Measurements from ENCODE around the gene ABCD3.

The ABCD3 gene

GRCh38 chr1:94529416-94529815 lies 111.2 kb downstream of the ABCD3 start:
- DNase-seq = no peak

- no peak for DNase-seq
These were observed 112.2 kb downstream of the ABCD3 start for GRCh38 chr1:94530373-94530878.

- DNase-seq = no peak
These were observed 113.5 kb downstream of the ABCD3 start for GRCh38 chr1:94531664-94532063.

GRCh38 chr1:94532077-94532476 lies 113.9 kb downstream of the ABCD3 start:
- no peak for DNase-seq

- DNase-seq = no peak
These were observed 116.9 kb downstream of the ABCD3 start for GRCh38 chr1:94535095-94535494.

- DNase-seq = no peak
These were observed 117.7 kb downstream of the ABCD3 start for GRCh38 chr1:94535879-94536278.

GRCh38 chr1:94537254-94537653 lies 119.1 kb downstream of the ABCD3 start:
- no peak for DNase-seq

- no peak for DNase-seq
These were observed 120.1 kb downstream of the ABCD3 start for GRCh38 chr1:94538243-94538827.

GRCh38 chr1:94539496-94539895 lies 121.3 kb downstream of the ABCD3 start:
- DNase-seq = no peak

- DNase-seq = no peak
These were observed 122.5 kb downstream of the ABCD3 start for GRCh38 chr1:94540440-94541245.

- DNase-seq = peak; percentile 92
These were observed 123.3 kb downstream of the ABCD3 start, which contains the start of gene F3 for GRCh38 chr1:94541246-94542087. TSS of gene F3 (minus strand) at chr1:94541759. CDS start at chr1:94541636, 123 bp downstream.

GRCh38 chr1:94542088-94542870 lies 124.1 kb downstream of the ABCD3 start:
- no peak for DNase-seq

GRCh38 chr1:94543001-94543400 lies 124.8 kb downstream of the ABCD3 start:
- no peak for DNase-seq

GRCh38 chr1:94543893-94544635 lies 125.9 kb downstream of the ABCD3 start:
- no peak for DNase-seq

GRCh38 chr1:94544706-94545490 lies 126.7 kb downstream of the ABCD3 start:
- DNase-seq = no peak

- DNase-seq = no peak
These were observed 131.5 kb downstream of the ABCD3 start for GRCh38 chr1:94549706-94550105.

- DNase-seq = no peak
These were observed 132.2 kb downstream of the ABCD3 start for GRCh38 chr1:94550396-94550795.

GRCh38 chr1:94550800-94551241 lies 132.6 kb downstream of the ABCD3 start:
- DNase-seq = no peak

- DNase-seq = no peak
These were observed 133.3 kb downstream of the ABCD3 start for GRCh38 chr1:94551449-94551848.

- DNase-seq = no peak
These were observed 133.9 kb downstream of the ABCD3 start for GRCh38 chr1:94552071-94552586.

GRCh38 chr1:94553323-94553730 lies 135.1 kb downstream of the ABCD3 start:
- DNase-seq = no peak

Measured in stimulated activated CD4-positive, alpha-beta T cell treated with anti-CD3 and anti-CD28 coated beads, Interleukin-15, amount 100 ng/mL, for 24 hours (primary cell).